Measurements from ENCODE around the gene PXK.
"Not testable (repeated sequence)": the region's sequence is repeated elsewhere in the genome, so short reads cannot be mapped to it uniquely, and the experiment has no call there.

The PXK gene

GRCh38 chr3:58324391-58325390 is 8.0 kb upstream of the PXK start:
- peak in 1 of 2 donors; percentile 20 for DNase-seq

- DNase-seq, result no peak
Measured at GRCh38 chr3:58325525-58325992, 7.1 kb upstream of the PXK start.

- no peak for DNase-seq
Measured at GRCh38 chr3:58326267-58326900, 6.3 kb upstream of the PXK start.

- DNase-seq, result no peak
Measured at GRCh38 chr3:58329150-58329921, 3.4 kb upstream of the PXK start.

- no peak for DNase-seq
Measured at GRCh38 chr3:58329922-58330413, 2.7 kb upstream of the PXK start.

GRCh38 chr3:58331593-58332152 is 1.0 kb upstream of the PXK start:
- no peak for DNase-seq

GRCh38 chr3:58333206-58334012 is 717 bp downstream of the PXK start:
- peak in 1 of 2 donors; percentile 32 for DNase-seq

GRCh38 chr3:58334013-58334321 is 1.3 kb downstream of the PXK start:
- no peak for DNase-seq

- DNase-seq, result no peak
Measured at GRCh38 chr3:58334506-58334884, 1.8 kb downstream of the PXK start.

GRCh38 chr3:58335652-58335947 is 2.9 kb downstream of the PXK start:
- no peak for DNase-seq

GRCh38 chr3:58336135-58336882 is 3.6 kb downstream of the PXK start:
- no peak for DNase-seq

- DNase-seq, result no peak
Measured at GRCh38 chr3:58337190-58337589, 4.5 kb downstream of the PXK start.

- not testable (repeated sequence) for DNase-seq
Measured at GRCh38 chr3:58339146-58339545, 6.5 kb downstream of the PXK start.

GRCh38 chr3:58340594-58341244 is 8.0 kb downstream of the PXK start:
- DNase-seq, result no peak

- no peak for DNase-seq
Measured at GRCh38 chr3:58341376-58341775, 8.7 kb downstream of the PXK start.

GRCh38 chr3:58342676-58343075 is 10.0 kb downstream of the PXK start:
- DNase-seq, result no peak

GRCh38 chr3:58345457-58345856 is 12.8 kb downstream of the PXK start:
- DNase-seq, result no peak

GRCh38 chr3:58346368-58346767 is 13.7 kb downstream of the PXK start:
- no peak for DNase-seq

- no peak for DNase-seq
Measured at GRCh38 chr3:58347984-58348383, 15.3 kb downstream of the PXK start.

GRCh38 chr3:58349792-58350626 is 17.3 kb downstream of the PXK start:
- DNase-seq, result peak; percentile 10 to 46
